T-helper 2 cell (primary cell): ENCODE results near the gene IKBKE.
A peak's percentile ranks its signal among the peaks of the same experiment; 100 is the strongest.

Experiments
- DNase-seq, 5 experiments: peaks; one replicate each; pipeline versions ENCODE4 v3.0.0 to v3.0.0-alpha.2; 2012 to 2022

The IKBKE gene

DNA sequence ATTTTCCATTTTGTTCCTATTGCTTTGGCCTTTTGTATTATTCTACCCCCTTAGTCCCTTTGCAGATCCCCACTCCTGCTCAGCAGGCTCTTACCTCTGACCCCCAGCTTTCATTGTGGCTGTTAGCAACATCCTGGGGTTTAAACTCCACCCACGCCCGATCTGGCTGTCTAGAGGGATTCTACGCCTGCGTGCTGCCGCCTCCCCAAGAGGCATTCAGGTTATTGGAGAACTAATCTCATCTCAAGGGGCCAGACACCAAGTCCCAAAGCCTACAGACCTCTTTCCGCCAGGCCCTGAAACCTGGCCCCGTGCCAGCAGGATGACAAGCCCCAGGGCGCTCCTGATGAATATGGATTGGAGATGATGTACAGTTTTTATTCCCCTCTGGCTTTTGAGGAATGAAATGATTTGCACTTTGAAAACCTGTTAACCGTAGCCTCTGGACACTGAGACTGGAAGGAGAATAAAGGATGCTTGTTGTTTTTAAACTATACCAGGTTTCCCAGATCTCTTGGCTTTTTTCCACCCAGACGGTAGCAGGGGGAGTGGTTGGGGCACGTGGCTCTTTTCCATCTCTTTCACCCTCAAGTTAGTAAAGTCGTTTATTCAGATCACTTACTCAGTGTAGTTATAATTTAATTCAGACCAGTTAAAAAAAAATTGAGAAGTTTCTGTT is 14.5 kb upstream of the IKBKE start:
- DNase-seq: no peak

DNA sequence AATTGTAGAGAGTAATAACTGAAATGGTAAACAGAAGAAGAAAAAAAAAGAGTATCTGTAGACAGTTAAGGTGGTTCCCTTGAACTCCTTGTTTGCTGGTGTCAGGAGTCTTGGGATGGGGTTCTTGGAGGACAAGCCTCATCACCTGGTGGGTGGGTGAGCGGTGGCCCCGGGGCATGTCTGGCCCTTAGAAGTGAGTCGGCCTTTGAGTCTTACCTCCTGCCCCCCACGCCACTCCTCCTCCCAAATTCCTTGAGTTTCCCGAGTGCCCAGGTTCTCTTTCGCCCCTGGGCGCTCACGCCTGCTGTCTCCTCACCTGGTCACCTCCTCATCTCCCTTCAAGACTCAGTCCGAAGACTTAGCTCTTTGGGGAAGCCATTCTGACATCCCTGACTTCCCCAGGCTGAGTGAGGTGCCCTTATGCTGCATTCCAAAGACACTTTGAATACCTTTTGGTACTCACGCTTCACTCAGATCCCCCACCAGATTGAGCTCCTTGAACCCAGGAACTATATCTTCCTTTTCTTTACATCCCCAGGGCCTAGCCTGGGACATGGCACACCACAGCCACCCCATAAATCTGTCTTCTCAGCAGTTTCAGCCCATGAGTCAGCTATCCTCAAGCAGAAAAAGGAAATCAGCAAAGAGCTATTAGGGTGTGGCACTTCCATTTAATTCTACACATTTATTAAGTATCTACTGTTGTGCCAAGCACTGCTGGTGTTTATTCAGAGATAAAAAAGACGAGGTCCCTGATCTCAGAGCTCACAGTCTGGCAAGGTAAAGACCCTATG is 13.5 kb upstream of the IKBKE start:
- peak in 1 of 5 experiments; percentile 15 for DNase-seq

- DNase-seq: no peak
Measured at GRCh38 chr1:206457408-206458120, 12.7 kb upstream of the IKBKE start.

DNA sequence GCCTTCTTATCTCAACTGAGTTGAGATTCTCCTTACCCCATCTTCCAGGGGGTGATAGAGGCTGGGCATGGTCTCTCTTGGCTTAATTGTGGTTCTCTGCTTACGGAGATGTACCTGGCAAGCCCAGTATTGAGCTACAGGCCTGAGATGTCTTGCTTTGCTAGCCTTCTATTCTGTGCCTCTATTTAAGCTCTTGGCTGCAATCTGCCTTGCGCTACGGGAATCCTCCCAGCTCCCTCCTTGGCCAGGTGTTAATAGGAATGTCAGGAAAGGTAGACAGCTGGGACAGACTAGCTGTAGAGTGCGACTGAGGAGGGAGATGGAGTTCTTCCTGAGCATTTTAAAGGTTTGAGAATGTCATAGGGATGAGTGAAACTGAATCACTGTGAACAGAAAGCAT is 10.6 kb upstream of the IKBKE start:
- no peak for DNase-seq

GRCh38 chr1:206460836-206461426 is 9.3 kb upstream of the IKBKE start:
- DNase-seq: no peak

DNA sequence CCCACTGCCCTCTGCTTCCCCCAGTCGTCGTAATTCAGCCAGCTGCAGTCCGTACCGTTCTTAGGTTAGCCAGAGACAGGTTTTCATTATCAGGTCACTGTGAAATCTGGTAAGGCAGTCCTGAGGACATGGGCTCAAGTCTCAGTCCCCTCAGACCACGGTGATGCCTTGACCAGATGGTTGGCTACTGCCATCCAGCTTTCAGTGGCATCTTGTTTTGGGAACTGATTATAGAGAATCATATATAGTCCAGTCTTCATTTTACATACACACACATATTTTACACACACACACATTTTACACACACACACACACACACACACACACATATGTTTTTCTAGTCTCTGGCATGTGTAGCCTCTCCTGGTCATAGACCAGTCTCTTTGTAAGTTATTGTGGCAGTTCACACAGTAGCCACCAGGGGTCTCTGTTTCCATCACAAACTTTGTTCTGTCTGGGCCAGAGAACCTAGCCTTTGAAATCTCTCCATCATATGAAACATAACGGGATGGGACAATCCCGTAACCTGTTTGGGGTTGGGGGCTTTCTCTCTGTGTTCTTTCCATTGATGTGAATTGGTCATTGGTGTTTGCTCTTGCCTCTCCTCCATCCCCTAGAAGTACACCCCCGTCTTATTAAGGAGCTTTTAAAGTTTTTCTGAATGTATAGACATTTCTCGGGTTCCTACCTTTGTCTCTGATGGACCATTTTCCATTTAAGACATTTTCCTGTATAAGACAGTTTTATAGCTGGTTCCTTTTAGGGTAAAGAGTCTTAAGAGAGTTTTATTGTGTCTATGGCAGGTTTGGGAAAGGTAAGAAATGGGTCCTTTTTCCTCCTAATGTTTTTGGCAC is 8.4 kb upstream of the IKBKE start:
- DNase-seq: peak in 4 of 5 experiments; percentile 34 to 72 (median 62)

GRCh38 chr1:206463137-206463536 is 7.1 kb upstream of the IKBKE start:
- peak in 1 of 5 experiments; percentile 16 for DNase-seq

DNA sequence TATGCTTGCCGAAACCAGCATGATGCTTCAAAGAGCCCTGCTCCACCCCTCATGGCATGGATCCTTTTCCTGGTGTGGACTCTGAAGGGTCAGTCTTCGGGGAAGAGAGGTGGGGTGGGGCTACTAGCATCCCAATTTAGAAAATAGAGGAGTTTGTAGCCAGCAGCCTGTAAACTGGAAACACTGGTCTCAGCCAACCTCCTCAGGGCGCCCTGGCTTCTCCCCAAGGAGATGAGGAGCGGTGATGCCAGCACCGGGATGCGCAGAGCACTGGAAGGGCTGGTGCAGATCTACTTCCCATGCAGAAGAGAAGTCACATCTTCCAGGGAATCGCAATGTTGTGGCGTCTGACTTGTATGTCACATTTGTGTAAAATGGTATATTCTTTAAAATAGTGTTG is 6.4 kb upstream of the IKBKE start:
- DNase-seq: no peak

GRCh38 chr1:206464456-206464964 is 5.8 kb upstream of the IKBKE start:
- no peak for DNase-seq

DNA sequence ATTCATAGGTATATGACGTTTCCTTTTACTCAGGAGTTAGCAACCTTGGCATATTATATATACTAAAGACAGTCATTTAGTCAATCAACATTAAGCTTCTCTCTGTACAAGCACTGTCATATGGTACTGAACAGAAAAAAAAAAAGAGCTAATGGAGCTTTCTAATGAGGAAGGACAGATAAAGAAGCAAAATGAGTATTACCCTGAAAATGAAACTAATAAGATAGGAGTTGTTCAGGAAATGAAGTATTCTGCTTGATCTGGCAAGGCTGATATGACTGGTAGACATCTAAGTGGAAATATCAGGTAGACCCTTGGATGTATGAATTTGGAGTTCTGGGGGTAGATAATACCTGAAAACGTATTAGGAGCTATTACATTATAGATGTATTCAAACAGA is 4.3 kb upstream of the IKBKE start:
- DNase-seq: peak in 1 of 5 experiments; percentile 75

DNA sequence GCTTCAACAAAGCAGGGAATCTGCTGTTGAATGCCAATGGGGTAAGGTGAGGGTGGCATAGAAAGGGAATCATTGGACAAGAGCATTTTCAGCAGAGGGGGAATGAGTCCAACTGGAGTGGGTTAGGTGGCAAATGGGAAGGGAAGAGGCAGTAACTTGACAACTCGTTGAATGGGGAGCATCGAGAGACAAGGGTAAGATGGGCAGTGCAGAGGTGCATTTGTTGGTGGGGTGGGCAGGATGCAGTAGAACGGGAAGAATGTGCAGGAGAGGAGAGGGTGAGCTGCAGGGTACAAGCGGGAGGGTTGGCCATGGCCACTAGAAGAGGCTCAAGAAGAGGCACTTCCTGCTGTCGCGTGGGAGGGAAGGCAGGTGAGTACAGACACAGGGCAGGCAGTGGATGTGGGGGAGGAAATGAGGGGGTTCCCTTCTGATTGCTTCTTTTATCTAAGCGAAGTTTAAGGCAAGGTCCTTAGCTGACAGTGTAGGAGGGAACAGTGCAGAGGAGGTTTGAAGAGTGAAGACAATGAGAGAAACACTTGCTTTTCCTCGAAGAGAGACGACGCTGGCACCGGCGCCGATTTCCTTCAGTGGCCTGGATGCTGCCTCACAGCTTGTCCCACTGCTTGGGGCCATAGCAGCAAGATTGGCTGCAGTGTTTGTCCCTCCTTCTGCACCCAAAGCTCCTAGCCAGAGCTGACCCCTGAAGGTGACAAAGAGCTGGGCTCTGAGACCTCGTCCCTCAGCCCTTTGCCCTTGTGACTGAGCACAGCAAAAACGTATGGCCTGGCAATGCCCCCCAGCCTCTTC is 3.2 kb upstream of the IKBKE start:
- peak in 1 of 5 experiments; percentile 38 for DNase-seq

DNA sequence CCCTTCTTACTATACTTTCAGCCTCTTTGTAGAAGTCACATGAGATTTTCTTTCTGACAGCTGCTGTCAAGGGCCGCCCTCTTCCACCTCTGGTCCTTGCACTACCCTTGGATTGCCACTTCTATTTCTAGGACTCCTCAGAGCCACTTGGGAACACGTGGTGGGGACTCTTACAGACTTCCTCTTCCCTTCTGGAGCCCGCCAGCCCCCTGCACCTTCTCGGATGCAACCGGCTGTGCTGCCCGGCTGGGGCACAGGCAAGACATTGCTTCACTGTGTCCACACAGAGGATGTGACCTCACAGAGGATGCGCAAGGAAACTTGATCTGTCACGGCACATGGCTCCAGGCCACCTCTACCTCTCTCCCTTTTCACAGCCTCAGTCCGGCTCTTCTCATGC is 2.4 kb upstream of the IKBKE start:
- peak in 1 of 5 experiments; percentile 13 for DNase-seq

- no peak for DNase-seq
Measured at GRCh38 chr1:206468571-206468970, 1.7 kb upstream of the IKBKE start.

- DNase-seq: peak in 3 of 5 experiments; percentile 15 to 38 (median 15)
Measured at GRCh38 chr1:206469411-206469932, 804 bp upstream of the IKBKE start.

DNA sequence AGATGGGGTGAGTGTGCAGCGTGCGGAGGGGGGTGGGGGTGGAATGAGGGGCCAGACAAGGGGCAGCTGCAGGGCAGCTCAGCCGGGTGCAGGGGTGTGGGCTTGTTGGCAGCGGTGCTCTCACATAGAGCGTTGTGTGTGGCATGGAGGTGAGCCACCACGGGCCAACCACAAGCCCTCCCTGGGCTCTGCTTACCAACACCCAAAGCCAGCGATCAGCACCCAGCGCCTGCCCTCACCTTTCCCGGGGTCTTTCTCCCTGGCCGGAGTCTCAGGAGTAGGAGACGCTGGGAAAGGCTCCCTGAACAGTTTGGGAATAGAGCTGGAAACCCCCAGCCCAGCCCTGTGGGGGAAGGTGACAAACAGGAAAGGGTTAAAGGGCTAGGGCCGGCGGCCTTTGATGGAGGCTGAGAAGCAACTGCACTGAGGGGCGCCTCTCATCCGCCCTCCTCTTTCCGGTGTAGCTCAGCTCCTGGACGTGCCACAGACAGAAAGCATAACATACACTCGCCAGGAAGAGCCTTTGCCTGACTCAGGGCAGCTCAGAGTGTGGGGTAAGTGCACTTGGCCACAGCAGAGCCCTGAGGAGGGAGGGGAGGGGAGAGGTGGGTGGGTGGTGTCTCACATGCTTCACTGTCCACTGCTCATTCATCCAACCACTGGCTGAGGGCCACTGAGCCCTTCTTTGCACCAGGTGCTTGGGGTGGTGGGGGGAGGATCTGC is 577 bp downstream of the IKBKE start:
- DNase-seq: peak in 3 of 5 experiments; percentile 20 to 73 (median 26)

GRCh38 chr1:206471415-206471801 is 1.1 kb downstream of the IKBKE start:
- peak in 1 of 5 experiments; percentile 13 for DNase-seq

- DNase-seq: peak in 1 of 5 experiments; percentile 17
Measured at GRCh38 chr1:206472024-206472423, 1.7 kb downstream of the IKBKE start.

- peak in 2 of 5 experiments; percentile 16 to 81 for DNase-seq
Measured at GRCh38 chr1:206472454-206472853, 2.2 kb downstream of the IKBKE start.

GRCh38 chr1:206472886-206473285 is 2.6 kb downstream of the IKBKE start:
- no peak for DNase-seq

DNA sequence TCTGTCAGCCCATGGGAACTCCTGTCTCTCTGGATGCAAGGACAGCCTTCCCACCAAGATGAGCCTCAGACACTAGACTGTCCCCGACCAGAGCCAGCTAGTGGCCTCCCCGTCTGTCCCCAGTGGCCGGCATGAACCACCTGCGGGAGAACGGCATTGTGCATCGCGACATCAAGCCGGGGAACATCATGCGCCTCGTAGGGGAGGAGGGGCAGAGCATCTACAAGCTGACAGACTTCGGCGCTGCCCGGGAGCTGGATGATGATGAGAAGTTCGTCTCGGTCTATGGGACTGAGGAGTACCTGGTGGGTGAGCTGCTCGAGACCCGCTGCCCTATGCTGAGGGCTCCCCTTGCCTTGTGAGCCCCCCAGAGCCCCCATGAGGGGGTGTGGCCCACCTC is 5.8 kb downstream of the IKBKE start:
- no peak for DNase-seq
